ENCODE data around the gene UNC5CL. TPM values are rescaled to one million over a fixed set of nuclear protein-coding genes. Genes with fewer than 3 reads are reported as not detected.
"Not testable (repeated sequence)": the region's sequence is repeated elsewhere in the genome, so short reads cannot be mapped to it uniquely, and the experiment has no call there.

The UNC5CL gene
- total and polyA plus RNA-seq, 2 of the 8 experiments (the other 6 are each of a cell fraction or from before 2014, with no cell fraction given), result 1.3 to 1.7 TPM

DNA sequence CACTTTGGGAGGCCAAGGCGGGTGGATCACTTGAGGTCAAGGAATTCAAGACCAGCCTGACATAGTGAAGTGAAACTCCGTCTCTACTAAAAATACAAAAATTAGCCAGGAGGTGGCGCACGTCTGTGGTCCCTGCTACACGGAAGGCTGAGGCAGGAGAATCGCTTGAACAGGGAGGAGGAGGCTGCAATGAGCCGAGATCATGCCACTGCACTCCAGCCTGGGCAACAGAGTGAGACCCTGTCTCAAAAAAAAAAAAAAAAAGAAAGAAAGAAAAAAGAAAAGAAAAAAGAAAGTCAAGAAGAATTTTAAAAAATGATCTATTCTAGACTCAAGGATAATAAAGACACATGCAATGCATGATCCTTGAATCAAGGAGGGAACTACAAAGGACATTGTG is 32.8 kb downstream of the UNC5CL start:
- H3K9ac ChIP-seq (replicated peaks in 1 of 4; ENCODE audit: extremely low read depth in 1 of 4, low read depth in 3 of 4, low read length in 3 of 4); H2AK5ac ChIP-seq (ENCODE audit: low read depth, low read length); H2BK20ac ChIP-seq (ENCODE audit: low read length); H3K79me2 ChIP-seq (ENCODE audit: control insufficient read depth in 1 of 2, insufficient read depth in 2 of 2, low read length in 2 of 2); H3K4me2 ChIP-seq (ENCODE audit: insufficient read depth in 1 of 2, low read depth in 2 of 2, low read length in 2 of 2); H3K4me1 ChIP-seq (replicated peaks in 1 of 4; ENCODE audit: control insufficient read depth in 3 of 4, insufficient read depth in 4 of 4, low read length in 3 of 4); H3K27ac ChIP-seq (ENCODE audit: low read depth, low read length); H2BK15ac ChIP-seq (ENCODE audit: low read length); H3K4ac ChIP-seq (replicated peaks; ENCODE audit: insufficient read length, low read depth, low read length); H3K36me3 ChIP-seq (ENCODE audit: control insufficient read depth in 2 of 4, insufficient read depth in 4 of 4, low read length in 3 of 4); H4K8ac ChIP-seq (ENCODE audit: extremely low read depth, insufficient read depth, low read length); H3K23me2 ChIP-seq (ENCODE audit: low read depth, low read length); H3K27me3 ChIP-seq (replicated peaks in 1 of 4; ENCODE audit: control insufficient read depth in 3 of 4, extremely low read depth in 1 of 4, insufficient read depth in 3 of 4, low read length in 3 of 4); H3K56ac ChIP-seq (replicated peaks; ENCODE audit: insufficient read length, low read depth, low read length); H4K20me1 ChIP-seq (replicated peaks in 1 of 2; ENCODE audit: control insufficient read depth in 1 of 2, insufficient read depth in 2 of 2, low read length in 2 of 2); H3K4me3 ChIP-seq (ENCODE audit: extremely low read depth in 1 of 4, insufficient read depth in 2 of 4, low read depth in 3 of 4, low read length in 4 of 4); H2BK5ac ChIP-seq (ENCODE audit: low read depth, low read length); H3K18ac ChIP-seq (ENCODE audit: extremely low read depth, low read length); CTCF ChIA-PET (ENCODE audit: partially characterized antibody); H3K9me3 ChIP-seq (ENCODE audit: insufficient read depth in 2 of 2, low read depth in 1 of 2, low read length in 1 of 2); H2BK120ac ChIP-seq (replicated peaks; ENCODE audit: low read depth, low read length); H3K79me1 ChIP-seq (ENCODE audit: low read depth, low read length); H3K14ac ChIP-seq (ENCODE audit: insufficient read length); H2AFZ ChIP-seq (ENCODE audit: low read length); H4K91ac ChIP-seq (replicated peaks; ENCODE audit: insufficient read length, low read length); H4K5ac ChIP-seq (ENCODE audit: insufficient read length, low read depth, low read length); POLR2A ChIA-PET (ENCODE audit: partially characterized antibody); FAIRE-seq; H2BK12ac ChIP-seq (ENCODE audit: low read depth, low read length); H3K23ac ChIP-seq (ENCODE audit: insufficient read length): not testable (repeated sequence)
- 0 out of 2 replicates have a peak, but pooled peaks have one; percentile 27 for TF ChIP-seq JUN (IDR thresholded peaks at IDR 0.05; ENCODE audit: low read depth, low read length)
- peak; percentile 51 to 61 for TF ChIP-seq RAD21 (IDR thresholded peaks at IDR 0.05 in 1 of 2, conservative IDR thresholded peaks at IDR 0.05 in 1 of 2; ENCODE audit: low read depth in 2 of 2, low read length in 2 of 2)
- peak; percentile 60 to 70 (median 67) for TF ChIP-seq CTCF (IDR thresholded peaks at IDR 0.05; ENCODE audit: control extremely low read depth in 1 of 3, insufficient read depth in 1 of 3, low read depth in 1 of 3, low read length in 3 of 3)
- TF ChIP-seq KDM1A (IDR thresholded peaks at IDR 0.05; ENCODE audit: borderline replicate concordance, low read length), result peak; percentile 90
- TF ChIP-seq HDAC2 (IDR thresholded peaks at IDR 0.05; ENCODE audit: borderline replicate concordance in 1 of 2, low read depth in 2 of 2, low read length in 2 of 2), result 0 out of 4 replicates have a peak, but pooled peaks of 1 of the 2 experiments have one; percentile 31
- WGBS, 2 experiments (ENCODE audit: extremely low coverage in 1 of 2, insufficient coverage in 1 of 2, insufficient read length in 1 of 2, insufficient replicate concordance in 2 of 2, low coverage in 1 of 2, low lambda C conversion rate in 2 of 2, missing lambda C conversion rate in 1 of 2), result 31% methylated on average over 7 of the region's 7 CpGs; no CpG with 5 or more reads in 1 of the 2 experiments
- DNase-seq (ENCODE audit: low read depth in 1 of 2, low spot score in 2 of 2), result peak in 1 of 2 experiments; percentile 79

All from H1 (cell line).